Transverse colon (tissue), 4 donors: ENCODE measurements around the gene ARL8A. TPM values are rescaled to one million over a fixed set of nuclear protein-coding genes. Genes with fewer than 3 reads are reported as not detected.

ENCODE experiments used
- DNase-seq: peaks from one replicate; pipeline ENCODE4 v3.0.0-alpha.2; 2019
- H3K27ac ChIP-seq, 4 donors: fragments of 200-600 bp; sonication (generic); 2 replicates each; pipeline ENCODE4 v1.5.1; 2016 to 2018; ENCODE audit warnings: inconsistent platforms in 4 of 4
- H3K27me3 ChIP-seq: fragments of 200-600 bp; sonication (generic); 2 replicates; pipeline ENCODE4 v1.5.1; 2017; ENCODE audit warnings: inconsistent platforms
- H3K36me3 ChIP-seq, 4 donors: fragments of 200-600 bp; sonication (generic); 2 replicates each; pipeline ENCODE4 v1.5.1; 2017 to 2019; ENCODE audit warnings: inconsistent platforms in 4 of 4
- H3K4me1 ChIP-seq, 4 donors: fragments of 200-600 bp; sonication (generic); 2 replicates each; pipeline ENCODE4 v1.5.1; 2017 to 2020; ENCODE audit warnings: inconsistent platforms in 4 of 4
- H3K4me3 ChIP-seq, 4 donors: fragments of 200-600 bp; sonication (generic); 1 replicate in 1 of 4; 2 replicates in 3 of 4; pipeline versions ENCODE4 v1.5.1 to v1.6.1; 2017 to 2019; ENCODE audit warnings: inconsistent platforms in 4 of 4
- H3K9me3 ChIP-seq, 2 donors: fragments of 200-600 bp; sonication (generic); 2 replicates each; pipeline ENCODE4 v1.5.1; 2017 to 2019; ENCODE audit warnings: inconsistent platforms in 2 of 2
- CTCF ChIP-seq, 5 experiments: fragments of 200-600 bp in 3 of 5; fragments of 450-650 bp in 2 of 5; sonication (generic) in 3 of 5; IDR thresholded peaks; 1 replicate in 2 of 5; 2 replicates in 3 of 5; pipeline ENCODE4 v1.5.1; 2016 to 2017; ENCODE audit warnings: antibody characterized with exemption in 5 of 5, inconsistent platforms in 3 of 5, mild to moderate bottlenecking in 2 of 5, moderate library complexity in 1 of 5
- EP300 ChIP-seq: sonication (generic); formaldehyde crosslinking; IDR thresholded peaks from one replicate; pipeline ENCODE4 v1.6.1; 2017; ENCODE audit warnings: antibody characterized with exemption, low read depth
- POLR2A ChIP-seq: fragments of 450-650 bp; IDR thresholded peaks from one replicate; pipeline ENCODE4 v1.6.1; 2016; ENCODE audit warnings: antibody characterized with exemption, mild to moderate bottlenecking, moderate library complexity
- POLR2AphosphoS5 ChIP-seq, 3 donors: sonication (generic); formaldehyde crosslinking; IDR thresholded peaks; one replicate each; pipeline ENCODE4 v1.6.1; 2016; ENCODE audit warnings: antibody characterized with exemption in 3 of 3
- WGBS, 2 donors: methylation state at CpG; one replicate each; pipeline ENCODE4 v1.1.5; 2018; ENCODE audit warnings: low coverage in 1 of 2; 5-methylcytosine and 5-hydroxymethylcytosine counted together
- in situ Hi-C, 4 donors: fragments of 200-750 bp; cut with MboI; loops; one replicate each; pipeline versions ENCODE4 v1.15.0 to v1.15.1; 2017; ENCODE audit warnings: low sequenced_read_pairs in 3 of 4, low pct_ligation_motif_present in 1 of 4, low pct_unique_long_range_greater_than_20kb in 1 of 4
- intact Hi-C: fragments of 100-400 bp; cut with DNase I; formaldehyde crosslinking; loops from one replicate; pipeline ENCODE4 v1.15.1; 2023; ENCODE audit warnings: low total_unique reads
- total RNA-seq, 4 donors: library from RNA; depleted of rRNA; stranded (reverse); fragments of >200 nt; gene quantifications; one replicate each; pipeline ENCODE4 v1.1.0, GENCODE V29; 2016

The ARL8A gene
- total RNA-seq, 4 donors from 2014 or later = 9.0 to 27.2 (median 21.6) TPM

GRCh38 chr1:202158810-202159533 lies 14.4 kb upstream of the ARL8A start:
- DNase-seq = no peak
- intact Hi-C loops = no loop called here

GRCh38 chr1:202157945-202158344 lies 13.4 kb upstream of the ARL8A start:
- Histone ChIP-seq H3K9me3 (no peaks in the 10 kb centered on the region), H3K27ac (no peak overlapping the region), H3K4me3 (no peak overlapping the region), H3K27me3 (no peaks in the 10 kb centered on the region), H3K4me1 (peaks cover 0 to 15% (median 4%) of the 10 kb centered on the region in 4 donors), H3K36me3 (no peaks in the 10 kb centered on the region)
- intact Hi-C loops = no loop called here
- TF ChIP-seq POLR2A = no peak
- TF ChIP-seq EP300 = no peak
- no peak for TF ChIP-seq POLR2AphosphoS5 (IDR thresholded peaks at IDR 0.05)
- TF ChIP-seq CTCF (IDR thresholded peaks at IDR 0.05) = no peak
- 93% methylated on average over 10 of the region's 10 CpGs; no CpG with 5 or more reads in 1 of the 2 donors for WGBS, 2 donors
- in situ Hi-C loops = no loop called here
- DNase-seq = no peak

More at GRCh38 chr1:202158810-202159533, 14.4 kb upstream of the ARL8A start:
- Histone ChIP-seq H3K36me3 (no peaks in the 10 kb centered on the region), H3K9me3 (no peaks in the 10 kb centered on the region), H3K27me3 (no peaks in the 10 kb centered on the region), H3K27ac (peak overlapping the region; percentile 67 to 75 (median 70)), H3K4me3 (peak overlapping the region in 3 of 4 donors; percentile 9 to 41 (median 25)), H3K4me1 (peaks cover 0 to 15% (median 4%) of the 10 kb centered on the region in 4 donors)
- 77 to 92% methylated on average over 2 to 10 of the region's 10 CpGs for WGBS, 2 donors
- in situ Hi-C loops = no loop called here
- no peak for TF ChIP-seq EP300
- no peak for TF ChIP-seq POLR2AphosphoS5 (IDR thresholded peaks at IDR 0.05)
- no peak for TF ChIP-seq POLR2A
- TF ChIP-seq CTCF (IDR thresholded peaks at IDR 0.05) = no peak

- intact Hi-C loops (no loop called here), in situ Hi-C loops (no loop called here)
- Histone ChIP-seq H3K27ac (no peak overlapping the region), H3K4me1 (peaks cover 0 to 12% (median 4%) of the 10 kb centered on the region in 4 donors), H3K9me3 (no peaks in the 10 kb centered on the region), H3K4me3 (no peak overlapping the region), H3K36me3 (no peaks in the 10 kb centered on the region), H3K27me3 (no peaks in the 10 kb centered on the region)
- no peak for DNase-seq
- 83 to 100% methylated on average over 2 to 8 of the region's 8 CpGs for WGBS, 2 donors
- TF ChIP-seq POLR2A (no peak), CTCF (IDR thresholded peaks at IDR 0.05) (no peak), POLR2AphosphoS5 (IDR thresholded peaks at IDR 0.05) (no peak), EP300 (no peak)
Measured at GRCh38 chr1:202156590-202156989, 12.1 kb upstream of the ARL8A start.

- in situ Hi-C loops (no loop called here), intact Hi-C loops (no loop called here)
- DNase-seq = peak; percentile 39
- Histone ChIP-seq H3K27ac (no peak overlapping the region), H3K36me3 (no peaks in the 10 kb centered on the region), H3K4me3 (no peak overlapping the region), H3K4me1 (peaks cover 0 to 8% (median 4%) of the 10 kb centered on the region in 4 donors), H3K9me3 (no peaks in the 10 kb centered on the region), H3K27me3 (no peaks in the 10 kb centered on the region)
- TF ChIP-seq CTCF (IDR thresholded peaks at IDR 0.05) (no peak), EP300 (no peak), POLR2A (no peak), POLR2AphosphoS5 (IDR thresholded peaks at IDR 0.05) (no peak)
- WGBS, 2 donors = 23 to 49% methylated on average over 3 to 8 of the region's 8 CpGs
Measured at GRCh38 chr1:202155478-202156021, 11.0 kb upstream of the ARL8A start.
